ENCODE measurements around the gene NRG2.

The NRG2 gene

GRCh38 chr5:139812836-139813805 is 230.0 kb downstream of the NRG2 start:
- H3K4me3 ChIP-seq (ENCODE audit: low read depth, low read length) = no peak overlapping the region
- no peak for TF ChIP-seq CTCF (IDR thresholded peaks at IDR 0.05; ENCODE audit: low read depth, low read length)

GRCh38 chr5:139812323-139812722 is 230.8 kb downstream of the NRG2 start:
- H3K4me3 ChIP-seq (ENCODE audit: low read depth, low read length) = no peak overlapping the region
- no peak for TF ChIP-seq CTCF (IDR thresholded peaks at IDR 0.05; ENCODE audit: low read depth, low read length)

GRCh38 chr5:139811274-139811607 is 231.9 kb downstream of the NRG2 start:
- no peak for TF ChIP-seq CTCF (IDR thresholded peaks at IDR 0.05; ENCODE audit: low read depth, low read length)
- H3K4me3 ChIP-seq (ENCODE audit: low read depth, low read length) = no peak overlapping the region

GRCh38 chr5:139810341-139811273 is 232.5 kb downstream of the NRG2 start:
- no peak for TF ChIP-seq CTCF (IDR thresholded peaks at IDR 0.05; ENCODE audit: low read depth, low read length)
- no peak overlapping the region for H3K4me3 ChIP-seq (ENCODE audit: low read depth, low read length)

GRCh38 chr5:139809331-139809810 is 233.7 kb downstream of the NRG2 start:
- TF ChIP-seq CTCF (IDR thresholded peaks at IDR 0.05; ENCODE audit: low read depth, low read length) = no peak

GRCh38 chr5:139808481-139809330 is 234.4 kb downstream of the NRG2 start:
- no peak overlapping the region for H3K4me3 ChIP-seq (ENCODE audit: low read depth, low read length)
- TF ChIP-seq CTCF (IDR thresholded peaks at IDR 0.05; ENCODE audit: low read depth, low read length) = no peak

More at GRCh38 chr5:139809331-139809810, 233.7 kb downstream of the NRG2 start:
- H3K4me3 ChIP-seq (ENCODE audit: low read depth, low read length) = no peak overlapping the region
